Activated CD8-positive, alpha-beta memory T cell treated with anti-CD3 and anti-CD28 coated beads, Interleukin-2, amount 10 ng/mL, durations not matched to agents 7 days and 5 days (primary cell): ENCODE results near the gene WDR27. TPM values are rescaled to one million over a fixed set of nuclear protein-coding genes. Genes with fewer than 3 reads are reported as not detected.

Source experiments
- ATAC-seq: fragments of 150-1000 bp; cut with Tn5 transposase; one replicate; pipeline ENCODE4 v1.10.0; 2021; ENCODE audit warnings: moderate library complexity
- CTCF ChIA-PET: fragments of 350-600 bp; sonication (Branson Sonifier 250); formaldehyde crosslinking; loops from one replicate; lab custom pipeline; 2021; ENCODE audit warnings: antibody characterized with exemption; lab: Charles Lee
- DNase-seq: peaks from one replicate; pipeline ENCODE4 v3.0.0-alpha.2; 2020
- H3K27ac Mint-ChIP-seq: one replicate; pipeline ENCODE4 v1.8.0; 2021; ENCODE audit warnings: mild to moderate bottlenecking, mixed read lengths
- H3K27me3 Mint-ChIP-seq: one replicate; pipeline ENCODE4 v1.8.0; 2021; ENCODE audit warnings: mixed read lengths
- H3K36me3 Mint-ChIP-seq: one replicate; pipeline ENCODE4 v1.8.0; 2021; ENCODE audit warnings: mild to moderate bottlenecking, mixed read lengths
- H3K4me1 Mint-ChIP-seq: one replicate; pipeline ENCODE4 v1.8.0; 2021; ENCODE audit warnings: mixed read lengths
- H3K4me3 Mint-ChIP-seq: one replicate; pipeline ENCODE4 v1.8.0; 2021; ENCODE audit warnings: mild to moderate bottlenecking, moderate library complexity, mixed read lengths
- H3K9me3 Mint-ChIP-seq: one replicate; pipeline ENCODE4 v1.8.0; 2022; ENCODE audit warnings: low read depth, mixed read lengths
- total RNA-seq, 2 experiments: library from RNA; stranded (reverse); gene quantifications; one replicate each; pipeline ENCODE4 v1.2.3, GENCODE V29; 2021

The WDR27 gene
- total RNA-seq, 2 experiments from 2014 or later = 31.2 to 36.2 TPM

GRCh38 chr6:169639653-169640278 lies 62.1 kb downstream of the WDR27 start:
- H3K9me3 Mint-ChIP-seq = no peaks in the 10 kb centered on the region
- DNase-seq = no peak
- H3K27me3 Mint-ChIP-seq = no peaks in the 10 kb centered on the region
- no peak overlapping the region for H3K4me3 Mint-ChIP-seq
- CTCF ChIA-PET = no interaction called here
- no peak for ATAC-seq
- H3K4me1 Mint-ChIP-seq = no peaks in the 10 kb centered on the region
- no peaks in the 10 kb centered on the region for H3K36me3 Mint-ChIP-seq
- no peak overlapping the region for H3K27ac Mint-ChIP-seq

DNA sequence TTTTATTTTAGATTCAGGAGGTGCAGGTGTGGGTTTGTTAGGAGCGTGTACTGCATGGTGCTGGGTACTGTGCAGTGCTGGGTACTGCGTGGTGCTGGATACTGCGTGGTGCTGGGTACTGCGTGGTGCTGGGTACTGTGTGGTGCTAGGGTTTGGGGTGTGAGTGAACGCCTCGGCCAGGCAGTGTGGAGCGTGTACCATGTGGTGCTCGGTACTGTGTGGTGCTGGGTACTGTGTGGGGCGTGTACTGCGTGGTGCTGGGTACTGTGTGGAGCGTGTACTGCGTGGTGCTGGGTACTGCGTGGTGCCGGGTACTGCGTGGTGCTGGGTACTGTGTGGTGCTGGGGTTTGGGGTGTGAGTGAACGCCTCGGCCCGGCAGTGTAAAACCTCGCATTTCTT lies 62.9 kb downstream of the WDR27 start:
- Mint-ChIP-seq H3K4me1 (no peaks in the 10 kb centered on the region), H3K9me3 (no peaks in the 10 kb centered on the region), H3K27me3 (no peaks in the 10 kb centered on the region), H3K36me3 (no peaks in the 10 kb centered on the region), H3K4me3 (no peak overlapping the region), H3K27ac (no peak overlapping the region)
- CTCF ChIA-PET = no interaction called here
- ATAC-seq (no peak), DNase-seq (no peak)

- H3K27me3 Mint-ChIP-seq = no peaks in the 10 kb centered on the region
- no peak overlapping the region for H3K27ac Mint-ChIP-seq
- no peaks in the 10 kb centered on the region for H3K9me3 Mint-ChIP-seq
- DNase-seq (no peak), ATAC-seq (no peak)
- CTCF ChIA-PET = no interaction called here
- no peak overlapping the region for H3K4me3 Mint-ChIP-seq
- no peaks in the 10 kb centered on the region for H3K4me1 Mint-ChIP-seq
- H3K36me3 Mint-ChIP-seq = no peaks in the 10 kb centered on the region
Measured at GRCh38 chr6:169638388-169638787, 63.4 kb downstream of the WDR27 start.

DNA sequence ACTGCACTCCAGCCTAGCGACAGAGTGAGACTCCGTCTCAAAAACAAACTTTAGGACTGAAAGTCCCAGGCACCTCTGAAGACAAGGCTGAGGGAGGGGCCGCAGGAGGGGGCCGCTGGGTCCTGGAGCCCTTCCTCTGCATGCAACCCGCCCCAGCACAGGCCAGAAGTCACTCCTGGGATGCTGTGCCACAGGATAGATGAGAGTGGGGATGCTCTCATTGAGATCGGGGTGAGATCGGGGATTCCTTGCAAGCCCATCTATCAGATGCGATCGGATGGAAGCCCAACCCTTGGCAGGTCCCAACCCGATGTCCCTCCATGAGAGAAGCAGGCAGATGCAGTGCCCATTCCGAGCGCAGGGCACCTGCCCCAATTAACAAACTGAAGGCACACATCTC lies 66.5 kb downstream of the WDR27 start:
- ATAC-seq (no peak), DNase-seq (no peak)
- H3K27me3 Mint-ChIP-seq = no peaks in the 10 kb centered on the region
- H3K9me3 Mint-ChIP-seq = no peaks in the 10 kb centered on the region
- H3K27ac Mint-ChIP-seq = no peak overlapping the region
- CTCF ChIA-PET = no interaction called here
- no peaks in the 10 kb centered on the region for H3K4me1 Mint-ChIP-seq
- H3K36me3 Mint-ChIP-seq = no peaks in the 10 kb centered on the region
- no peak overlapping the region for H3K4me3 Mint-ChIP-seq

GRCh38 chr6:169632841-169633240 lies 69.0 kb downstream of the WDR27 start:
- Mint-ChIP-seq H3K27me3 (no peaks in the 10 kb centered on the region), H3K36me3 (no peaks in the 10 kb centered on the region), H3K4me1 (no peaks in the 10 kb centered on the region), H3K9me3 (no peaks in the 10 kb centered on the region), H3K27ac (no peak overlapping the region), H3K4me3 (no peak overlapping the region)
- DNase-seq = no peak
- CTCF ChIA-PET = no interaction called here
- no peak for ATAC-seq

- H3K9me3 Mint-ChIP-seq = no peaks in the 10 kb centered on the region
- H3K4me1 Mint-ChIP-seq = no peaks in the 10 kb centered on the region
- CTCF ChIA-PET = no interaction called here
- H3K36me3 Mint-ChIP-seq = no peaks in the 10 kb centered on the region
- no peak overlapping the region for H3K4me3 Mint-ChIP-seq
- H3K27ac Mint-ChIP-seq = no peak overlapping the region
- DNase-seq = no peak
- no peaks in the 10 kb centered on the region for H3K27me3 Mint-ChIP-seq
- no peak for ATAC-seq
Measured at GRCh38 chr6:169629256-169629655, 72.6 kb downstream of the WDR27 start.

- DNase-seq (no peak), ATAC-seq (no peak)
- H3K27ac Mint-ChIP-seq = no peak overlapping the region
- H3K9me3 Mint-ChIP-seq = no peaks in the 10 kb centered on the region
- no peaks in the 10 kb centered on the region for H3K4me1 Mint-ChIP-seq
- CTCF ChIA-PET = no interaction called here
- no peaks in the 10 kb centered on the region for H3K27me3 Mint-ChIP-seq
- H3K36me3 Mint-ChIP-seq = no peaks in the 10 kb centered on the region
- no peak overlapping the region for H3K4me3 Mint-ChIP-seq
Measured at GRCh38 chr6:169627736-169628607, 73.9 kb downstream of the WDR27 start.

DNA sequence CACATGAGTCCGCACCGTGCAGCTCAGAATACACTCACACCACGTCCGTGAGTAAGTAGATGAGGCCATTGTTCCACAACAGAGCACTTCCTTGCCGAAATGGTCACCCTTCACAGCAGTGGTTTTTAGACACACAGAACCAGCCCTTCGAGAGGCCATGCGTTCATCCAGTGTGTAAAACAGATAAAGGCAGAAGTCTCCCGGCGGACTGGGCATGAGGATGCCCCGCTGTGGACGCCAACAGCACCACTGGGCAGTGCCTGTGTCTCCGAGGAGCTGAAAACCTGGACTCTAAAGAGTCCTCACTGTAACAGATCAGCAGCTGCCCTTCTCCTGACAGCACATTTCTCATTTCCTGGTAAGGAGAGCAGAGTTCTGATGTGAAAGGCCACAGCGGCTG lies 75.2 kb downstream of the WDR27 start:
- Mint-ChIP-seq H3K4me1 (no peaks in the 10 kb centered on the region), H3K27ac (no peak overlapping the region), H3K9me3 (no peaks in the 10 kb centered on the region), H3K4me3 (no peak overlapping the region), H3K36me3 (no peaks in the 10 kb centered on the region), H3K27me3 (no peaks in the 10 kb centered on the region)
- ATAC-seq (no peak), DNase-seq (no peak)
- CTCF ChIA-PET = no interaction called here

DNA sequence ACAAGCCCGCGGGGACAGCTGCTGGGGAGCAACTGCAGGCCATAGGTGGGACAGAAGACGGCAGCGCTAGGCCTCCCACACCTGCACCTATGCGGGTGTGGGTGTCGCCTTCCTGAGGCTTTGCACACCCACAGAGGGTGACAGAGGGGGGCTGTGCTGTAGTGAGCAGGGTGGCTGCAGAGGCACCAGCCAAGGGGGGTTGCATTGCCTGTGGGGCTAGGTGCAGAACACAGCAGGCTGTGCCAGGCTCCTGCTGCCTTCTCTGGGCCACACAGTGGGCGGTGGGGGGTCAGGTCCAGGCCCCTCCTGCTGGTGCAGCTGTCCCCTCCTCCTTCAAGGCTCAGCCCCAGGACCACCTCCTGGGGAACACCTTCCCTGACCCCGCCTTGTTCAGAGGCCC lies 75.7 kb downstream of the WDR27 start:
- H3K4me1 Mint-ChIP-seq = no peaks in the 10 kb centered on the region
- DNase-seq = no peak
- CTCF ChIA-PET = no interaction called here
- H3K9me3 Mint-ChIP-seq = peaks cover 2% of the 10 kb centered on the region
- no peaks in the 10 kb centered on the region for H3K27me3 Mint-ChIP-seq
- no peaks in the 10 kb centered on the region for H3K36me3 Mint-ChIP-seq
- no peak overlapping the region for H3K27ac Mint-ChIP-seq
- ATAC-seq = no peak
- no peak overlapping the region for H3K4me3 Mint-ChIP-seq

DNA sequence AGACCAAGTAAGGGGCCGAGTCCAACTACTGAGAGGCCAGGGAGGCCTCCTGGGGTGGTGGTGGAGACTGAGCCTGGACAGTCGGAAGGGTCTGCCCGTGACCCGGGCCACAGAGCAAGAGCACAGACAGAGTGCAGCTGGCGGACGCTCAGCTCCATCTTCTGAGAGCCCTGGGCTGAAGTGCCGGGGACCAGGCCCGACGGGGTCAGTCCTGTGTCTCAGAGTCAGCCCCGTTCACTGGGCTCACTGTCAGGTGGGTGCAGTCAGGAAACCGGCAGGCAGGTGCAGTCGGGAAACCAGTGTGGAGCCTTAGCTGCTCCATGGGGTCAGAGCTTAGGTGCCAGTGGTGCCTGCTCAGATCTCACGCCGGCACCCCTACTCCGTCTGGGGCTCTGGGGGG lies 76.5 kb downstream of the WDR27 start:
- ATAC-seq = no peak
- Mint-ChIP-seq H3K4me3 (no peak overlapping the region), H3K27ac (no peak overlapping the region), H3K9me3 (peaks cover 2% of the 10 kb centered on the region), H3K27me3 (no peaks in the 10 kb centered on the region), H3K4me1 (no peaks in the 10 kb centered on the region), H3K36me3 (peaks cover 2% of the 10 kb centered on the region)
- DNase-seq = no peak
- CTCF ChIA-PET = no interaction called here

GRCh38 chr6:169624785-169625184 lies 77.0 kb downstream of the WDR27 start:
- DNase-seq = no peak
- H3K4me1 Mint-ChIP-seq = no peaks in the 10 kb centered on the region
- ATAC-seq = no peak
- H3K4me3 Mint-ChIP-seq = no peak overlapping the region
- H3K36me3 Mint-ChIP-seq = peaks cover 2% of the 10 kb centered on the region
- no peak overlapping the region for H3K27ac Mint-ChIP-seq
- CTCF ChIA-PET = no interaction called here
- H3K27me3 Mint-ChIP-seq = no peaks in the 10 kb centered on the region
- peaks cover 2% of the 10 kb centered on the region for H3K9me3 Mint-ChIP-seq

GRCh38 chr6:169623975-169624374 lies 77.9 kb downstream of the WDR27 start:
- ATAC-seq (no peak), DNase-seq (no peak)
- H3K36me3 Mint-ChIP-seq = peaks cover 2% of the 10 kb centered on the region
- no peaks in the 10 kb centered on the region for H3K4me1 Mint-ChIP-seq
- H3K27me3 Mint-ChIP-seq = no peaks in the 10 kb centered on the region
- H3K4me3 Mint-ChIP-seq = no peak overlapping the region
- peaks cover 2% of the 10 kb centered on the region for H3K9me3 Mint-ChIP-seq
- CTCF ChIA-PET = no interaction called here
- no peak overlapping the region for H3K27ac Mint-ChIP-seq

- CTCF ChIA-PET = no interaction called here
- H3K27me3 Mint-ChIP-seq = no peaks in the 10 kb centered on the region
- no peaks in the 10 kb centered on the region for H3K4me1 Mint-ChIP-seq
- H3K4me3 Mint-ChIP-seq = no peak overlapping the region
- no peak for ATAC-seq
- no peak for DNase-seq
- peaks cover 3% of the 10 kb centered on the region for H3K36me3 Mint-ChIP-seq
- H3K9me3 Mint-ChIP-seq = peaks cover 2% of the 10 kb centered on the region
- no peak overlapping the region for H3K27ac Mint-ChIP-seq
Measured at GRCh38 chr6:169623343-169623742, 78.5 kb downstream of the WDR27 start.

- ATAC-seq (no peak), DNase-seq (no peak)
- no peak overlapping the region for H3K27ac Mint-ChIP-seq
- CTCF ChIA-PET = no interaction called here
- peaks cover 3% of the 10 kb centered on the region for H3K36me3 Mint-ChIP-seq
- no peak overlapping the region for H3K4me3 Mint-ChIP-seq
- no peaks in the 10 kb centered on the region for H3K4me1 Mint-ChIP-seq
- H3K27me3 Mint-ChIP-seq = no peaks in the 10 kb centered on the region
- peaks cover 2% of the 10 kb centered on the region for H3K9me3 Mint-ChIP-seq
Measured at GRCh38 chr6:169622618-169623017, 79.2 kb downstream of the WDR27 start.
